A549 (cell line): Measurements from ENCODE around the gene PRKAG2.

Experiments used
- CEBPB ChIP-seq, 2 experiments: fragments of >200 bp in 1 of 2; sonication (Bioruptor Twin) in 1 of 2; formaldehyde crosslinking in 1 of 2; IDR thresholded peaks; 2 replicates each; pipeline ENCODE4 v1.6.1; 2012 to 2016
- ESRRA ChIP-seq: fragments of 150-350 bp; IDR thresholded peaks from 2 replicates; pipeline ENCODE4 v1.6.1; 2014; ENCODE audit warnings: mild to moderate bottlenecking, low read length, borderline replicate concordance
- MAFK ChIP-seq: fragments of 450-650 bp; IDR thresholded peaks from 2 replicates; pipeline ENCODE4 v1.6.1; 2014; ENCODE audit not compliant: partially characterized antibody
- TF ChIP-seq, protein P1 (sequence below): fragments of >200 bp; sonication (Bioruptor Twin); formaldehyde crosslinking; IDR thresholded peaks from 3 replicates; pipeline ENCODE4 v1.5.1; 2016
- TF ChIP-seq, protein P2 (sequence below): fragments of 200-600 bp; sonication (generic); IDR thresholded peaks from 2 replicates; pipeline ENCODE4 v1.6.1; 2016; ENCODE audit warnings: antibody characterized with exemption, mild to moderate bottlenecking, moderate library complexity

- TF ChIP-seq CEBPB (IDR thresholded peaks at IDR 0.05) (no peak), ESRRA (no peak), MAFK (no peak)
- TF ChIP-seq, protein P1, sequence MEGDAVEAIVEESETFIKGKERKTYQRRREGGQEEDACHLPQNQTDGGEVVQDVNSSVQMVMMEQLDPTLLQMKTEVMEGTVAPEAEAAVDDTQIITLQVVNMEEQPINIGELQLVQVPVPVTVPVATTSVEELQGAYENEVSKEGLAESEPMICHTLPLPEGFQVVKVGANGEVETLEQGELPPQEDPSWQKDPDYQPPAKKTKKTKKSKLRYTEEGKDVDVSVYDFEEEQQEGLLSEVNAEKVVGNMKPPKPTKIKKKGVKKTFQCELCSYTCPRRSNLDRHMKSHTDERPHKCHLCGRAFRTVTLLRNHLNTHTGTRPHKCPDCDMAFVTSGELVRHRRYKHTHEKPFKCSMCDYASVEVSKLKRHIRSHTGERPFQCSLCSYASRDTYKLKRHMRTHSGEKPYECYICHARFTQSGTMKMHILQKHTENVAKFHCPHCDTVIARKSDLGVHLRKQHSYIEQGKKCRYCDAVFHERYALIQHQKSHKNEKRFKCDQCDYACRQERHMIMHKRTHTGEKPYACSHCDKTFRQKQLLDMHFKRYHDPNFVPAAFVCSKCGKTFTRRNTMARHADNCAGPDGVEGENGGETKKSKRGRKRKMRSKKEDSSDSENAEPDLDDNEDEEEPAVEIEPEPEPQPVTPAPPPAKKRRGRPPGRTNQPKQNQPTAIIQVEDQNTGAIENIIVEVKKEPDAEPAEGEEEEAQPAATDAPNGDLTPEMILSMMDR: no peak
- TF ChIP-seq, protein P2, sequence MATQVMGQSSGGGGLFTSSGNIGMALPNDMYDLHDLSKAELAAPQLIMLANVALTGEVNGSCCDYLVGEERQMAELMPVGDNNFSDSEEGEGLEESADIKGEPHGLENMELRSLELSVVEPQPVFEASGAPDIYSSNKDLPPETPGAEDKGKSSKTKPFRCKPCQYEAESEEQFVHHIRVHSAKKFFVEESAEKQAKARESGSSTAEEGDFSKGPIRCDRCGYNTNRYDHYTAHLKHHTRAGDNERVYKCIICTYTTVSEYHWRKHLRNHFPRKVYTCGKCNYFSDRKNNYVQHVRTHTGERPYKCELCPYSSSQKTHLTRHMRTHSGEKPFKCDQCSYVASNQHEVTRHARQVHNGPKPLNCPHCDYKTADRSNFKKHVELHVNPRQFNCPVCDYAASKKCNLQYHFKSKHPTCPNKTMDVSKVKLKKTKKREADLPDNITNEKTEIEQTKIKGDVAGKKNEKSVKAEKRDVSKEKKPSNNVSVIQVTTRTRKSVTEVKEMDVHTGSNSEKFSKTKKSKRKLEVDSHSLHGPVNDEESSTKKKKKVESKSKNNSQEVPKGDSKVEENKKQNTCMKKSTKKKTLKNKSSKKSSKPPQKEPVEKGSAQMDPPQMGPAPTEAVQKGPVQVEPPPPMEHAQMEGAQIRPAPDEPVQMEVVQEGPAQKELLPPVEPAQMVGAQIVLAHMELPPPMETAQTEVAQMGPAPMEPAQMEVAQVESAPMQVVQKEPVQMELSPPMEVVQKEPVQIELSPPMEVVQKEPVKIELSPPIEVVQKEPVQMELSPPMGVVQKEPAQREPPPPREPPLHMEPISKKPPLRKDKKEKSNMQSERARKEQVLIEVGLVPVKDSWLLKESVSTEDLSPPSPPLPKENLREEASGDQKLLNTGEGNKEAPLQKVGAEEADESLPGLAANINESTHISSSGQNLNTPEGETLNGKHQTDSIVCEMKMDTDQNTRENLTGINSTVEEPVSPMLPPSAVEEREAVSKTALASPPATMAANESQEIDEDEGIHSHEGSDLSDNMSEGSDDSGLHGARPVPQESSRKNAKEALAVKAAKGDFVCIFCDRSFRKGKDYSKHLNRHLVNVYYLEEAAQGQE: no peak
Measured at GRCh38 chr7:151843181-151843580, 33.7 kb downstream of the PRKAG2 start.
